Muscle layer of colon (tissue), 2 donors: ENCODE data around the gene TSC2.
"Not testable (repeated sequence)": the region's sequence is repeated elsewhere in the genome, so short reads cannot be mapped to it uniquely, and the experiment has no call there.

Experiments
- H3K27ac ChIP-seq: one replicate; pipeline ENCODE4 v1.7.0; 2013; ENCODE audit warnings: low read depth, mild to moderate bottlenecking, low read length, moderate library complexity
- H3K27me3 ChIP-seq, 2 donors: one replicate each; pipeline ENCODE4 v1.7.0; 2013; ENCODE audit warnings: low read length in 2 of 2, mild to moderate bottlenecking in 2 of 2; ENCODE audit not compliant: insufficient read depth in 2 of 2, control insufficient read depth in 1 of 2
- H3K36me3 ChIP-seq: one replicate; pipeline ENCODE4 v1.7.0; 2013; ENCODE audit warnings: mild to moderate bottlenecking, low read length; ENCODE audit not compliant: insufficient read depth
- H3K4me1 ChIP-seq: one replicate; pipeline ENCODE4 v1.7.0; 2013; ENCODE audit warnings: mild to moderate bottlenecking, low read length; ENCODE audit not compliant: insufficient read depth
- H3K4me3 ChIP-seq, 2 donors: one replicate each; pipeline ENCODE4 v1.7.0; 2013; ENCODE audit warnings: low read length in 2 of 2, low read depth in 1 of 2, mild to moderate bottlenecking in 1 of 2, moderate library complexity in 1 of 2
- H3K9ac ChIP-seq: one replicate; pipeline ENCODE4 v1.7.0; 2013; ENCODE audit warnings: low read length
- H3K9me3 ChIP-seq: one replicate; pipeline ENCODE4 v1.7.0; 2013; ENCODE audit warnings: mild to moderate bottlenecking, low read length
- donor health status: abdominal sarcoma.
- donor health status: Adenocarcinoma of cecum.

TSC2 gene

DNA sequence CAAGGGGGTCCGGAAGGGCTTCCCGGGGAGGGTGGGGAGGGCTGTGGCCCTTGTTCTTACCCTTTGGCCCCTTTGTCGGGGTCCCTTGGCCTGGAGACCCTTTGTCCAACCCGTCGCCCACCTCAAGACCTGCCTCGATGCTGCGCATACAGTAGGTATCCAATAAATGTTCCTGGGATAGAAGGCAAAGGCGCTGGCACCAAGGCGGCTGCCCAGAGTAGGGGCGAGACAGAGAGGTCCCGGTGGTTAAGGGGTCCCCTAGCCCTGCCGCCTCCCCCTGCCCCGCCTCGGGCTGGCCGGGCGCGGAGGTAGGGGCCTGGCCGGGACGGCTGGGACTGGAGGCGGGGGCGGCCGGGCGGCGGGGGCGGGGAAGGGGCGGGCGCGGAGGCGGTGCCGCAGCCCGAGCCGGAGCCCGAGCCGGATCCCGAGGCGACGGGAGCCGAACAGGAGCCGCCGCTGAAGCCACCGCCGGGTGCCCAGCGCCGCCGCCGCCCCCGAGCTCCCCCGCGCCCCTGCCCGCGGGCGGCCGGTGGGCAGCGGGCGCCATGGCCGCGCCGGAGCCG, 21.2 kb upstream of the TSC2 start, which contains the start of gene NHERF2:
Gene NHERF2, plus strand, starts transcription at position 442 of the 563 bp plus-strand sequence. Its CDS starts 104 bp downstream, at position 546.
- Histone ChIP-seq H3K4me1 (peaks cover 30% of the 10 kb centered on the region), H3K4me3 (peak within 1 kb of the TSS; percentile 54 to 57), H3K36me3 (no peaks in the 10 kb centered on the region), H3K27ac (peak within 1 kb of the TSS; percentile 61), H3K9me3 (no peaks in the 10 kb centered on the region), H3K27me3 (peaks cover 3 to 6% of the 10 kb centered on the region in 2 donors), H3K9ac (no peak within 1 kb of the TSS)

DNA sequence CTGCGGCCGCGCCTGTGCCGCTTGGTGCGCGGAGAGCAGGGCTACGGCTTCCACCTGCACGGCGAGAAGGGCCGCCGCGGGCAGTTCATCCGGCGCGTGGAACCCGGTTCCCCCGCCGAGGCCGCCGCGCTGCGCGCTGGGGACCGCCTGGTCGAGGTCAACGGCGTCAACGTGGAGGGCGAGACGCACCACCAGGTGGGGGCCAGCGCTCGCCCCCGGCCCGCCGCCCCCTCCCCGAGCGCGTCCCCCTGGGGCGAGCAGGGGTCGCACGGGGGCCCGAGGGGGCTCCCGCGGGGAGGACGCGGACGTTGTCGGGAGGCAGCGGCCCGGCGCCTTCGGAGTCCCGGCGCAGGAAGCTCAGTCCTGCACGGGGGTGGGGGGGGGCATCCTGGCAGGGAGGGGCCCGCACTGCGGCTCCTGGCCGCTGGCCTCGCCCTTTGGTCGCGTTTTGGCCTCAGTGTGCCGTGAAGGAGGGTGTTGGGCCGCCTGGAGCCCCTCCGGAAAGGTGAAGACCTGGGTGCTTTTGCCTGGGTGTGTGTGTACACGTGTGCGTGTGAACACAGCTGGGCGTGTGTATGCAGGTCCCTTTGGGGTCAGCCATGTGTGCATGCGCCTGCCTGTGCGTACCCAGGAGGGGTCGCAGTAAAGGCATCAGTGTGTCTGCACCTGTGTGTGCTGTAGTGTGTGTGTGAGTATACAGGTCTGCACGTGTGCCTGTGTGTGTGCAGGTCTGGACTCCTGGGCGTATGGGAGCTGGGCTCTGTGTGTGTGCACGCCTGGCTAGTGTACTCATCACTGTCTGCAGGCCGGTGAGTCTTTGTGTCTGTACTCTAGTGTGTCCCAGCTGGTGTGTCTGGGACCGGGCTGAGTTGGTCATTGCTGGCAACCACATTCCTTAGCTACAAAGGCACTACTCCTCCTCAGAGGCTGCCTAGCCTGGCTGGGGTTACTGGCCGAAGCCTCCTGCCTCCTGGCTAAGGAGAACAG, 20.5 kb upstream of the TSC2 start:
- H3K27me3 ChIP-seq = no peaks in the 10 kb centered on the region

DNA sequence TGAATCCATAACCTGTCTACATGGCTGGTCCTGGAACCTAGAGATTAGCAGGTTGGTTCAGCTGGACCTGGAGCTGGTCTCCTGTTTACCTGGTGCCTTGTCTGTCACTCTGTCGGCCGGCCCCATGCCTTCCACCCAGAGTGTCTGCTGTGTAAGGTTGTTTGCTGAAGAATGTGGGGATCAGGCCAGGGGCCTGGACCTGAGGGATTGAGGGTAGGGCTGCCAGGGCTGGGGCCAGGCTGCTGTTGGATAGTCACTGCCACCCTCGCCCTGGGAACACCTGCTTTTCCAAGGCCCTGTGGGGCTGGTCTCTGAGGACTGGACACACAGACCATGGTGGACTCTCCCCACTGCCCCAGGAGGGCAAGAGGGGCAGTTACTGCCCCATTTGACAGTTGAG, 19.6 kb upstream of the TSC2 start:
- no peak overlapping the region for H3K27ac ChIP-seq

More for the DNA sequence above, 20.5 kb upstream of the TSC2 start:
- H3K36me3 ChIP-seq = no peaks in the 10 kb centered on the region
- H3K9me3 ChIP-seq = no peaks in the 10 kb centered on the region
- peak overlapping the region; percentile 34 for H3K27ac ChIP-seq
- peak overlapping the region; percentile 54 to 57 for H3K4me3 ChIP-seq
- H3K4me1 ChIP-seq = peaks cover 30% of the 10 kb centered on the region
- H3K9ac ChIP-seq = no peak overlapping the region

DNA sequence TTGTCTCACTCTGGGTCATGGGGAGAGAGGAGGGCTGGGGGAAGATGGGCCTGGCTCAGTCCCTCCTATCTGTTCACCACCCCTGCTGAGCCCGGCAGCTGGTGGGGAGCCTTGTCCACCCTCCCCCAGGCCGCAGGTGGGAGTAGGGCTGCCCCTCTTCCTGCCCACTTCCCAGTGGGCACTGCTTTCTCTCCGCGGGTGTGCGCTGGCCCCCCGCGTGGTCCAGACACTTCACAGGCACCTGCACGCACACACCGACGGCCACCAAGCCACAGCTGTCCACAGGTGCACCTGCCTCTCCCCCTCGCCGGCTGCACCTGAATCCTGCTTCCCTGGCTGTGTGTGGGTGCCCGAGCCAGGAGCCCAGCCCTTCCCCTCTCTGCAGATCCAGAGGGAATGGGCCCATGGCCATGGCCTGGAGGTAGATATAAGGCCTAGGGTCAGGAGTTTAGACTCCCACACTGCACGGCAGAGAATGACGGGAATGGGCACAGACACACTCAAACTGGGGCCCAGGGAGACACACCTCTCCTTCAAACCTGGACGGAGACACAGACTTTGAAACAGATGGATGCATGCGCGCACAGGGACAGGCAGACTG, 19.1 kb upstream of the TSC2 start:
- H3K4me3 ChIP-seq = no peak overlapping the region
- no peaks in the 10 kb centered on the region for H3K9me3 ChIP-seq
- no peak overlapping the region for H3K9ac ChIP-seq
- no peaks in the 10 kb centered on the region for H3K36me3 ChIP-seq
- H3K4me1 ChIP-seq = peaks cover 29% of the 10 kb centered on the region
- H3K27ac ChIP-seq = no peak overlapping the region
- H3K27me3 ChIP-seq = no peaks in the 10 kb centered on the region

More for the DNA sequence above, 19.6 kb upstream of the TSC2 start:
- H3K36me3 ChIP-seq = no peaks in the 10 kb centered on the region
- H3K9me3 ChIP-seq = no peaks in the 10 kb centered on the region
- no peaks in the 10 kb centered on the region for H3K27me3 ChIP-seq
- H3K9ac ChIP-seq = no peak overlapping the region
- peak overlapping the region in 1 of 2 donors; percentile 54 for H3K4me3 ChIP-seq
- H3K4me1 ChIP-seq = peaks cover 28% of the 10 kb centered on the region

DNA sequence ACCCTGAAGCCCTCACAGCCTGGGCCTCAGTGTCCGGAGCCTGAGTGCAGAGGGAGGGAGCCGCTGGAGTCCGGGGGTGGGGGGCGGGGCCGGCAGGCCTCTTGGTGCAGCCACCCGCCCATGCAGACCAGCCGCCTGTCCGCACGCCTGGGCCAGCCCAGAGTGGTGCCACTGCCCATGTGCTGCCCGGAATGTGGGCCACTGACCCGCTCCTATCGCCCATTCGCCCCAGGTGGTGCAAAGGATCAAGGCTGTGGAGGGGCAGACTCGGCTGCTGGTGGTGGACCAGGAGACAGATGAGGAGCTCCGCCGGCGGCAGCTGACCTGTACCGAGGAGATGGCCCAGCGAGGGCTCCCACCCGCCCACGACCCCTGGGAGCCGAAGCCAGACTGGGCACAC, 18.4 kb upstream of the TSC2 start:
- Histone ChIP-seq H3K4me1 (peaks cover 30% of the 10 kb centered on the region), H3K36me3 (no peaks in the 10 kb centered on the region), H3K27me3 (no peaks in the 10 kb centered on the region), H3K27ac (no peak overlapping the region), H3K4me3 (no peak overlapping the region), H3K9ac (no peak overlapping the region), H3K9me3 (no peaks in the 10 kb centered on the region)

DNA sequence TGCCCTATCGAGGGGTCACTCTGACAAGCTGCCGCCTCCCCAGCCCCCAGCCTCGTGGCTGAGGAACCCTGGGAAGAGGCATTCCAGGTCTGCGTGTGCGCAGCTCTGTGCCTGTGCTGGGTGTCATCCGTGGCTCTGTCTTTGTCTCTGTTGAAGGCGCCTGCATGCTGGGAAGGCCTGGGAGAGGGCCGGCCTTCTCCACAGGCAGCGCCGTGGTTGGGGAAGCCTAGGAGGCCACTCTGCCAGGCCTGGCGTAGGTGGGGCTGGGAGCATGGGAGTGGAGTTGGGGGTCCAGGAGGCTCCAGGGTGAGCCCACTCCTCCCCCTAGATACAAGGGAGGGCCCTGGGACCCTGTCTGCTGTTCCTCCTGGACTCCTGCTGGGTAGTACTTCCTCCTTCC, 17.7 kb upstream of the TSC2 start:
- no peaks in the 10 kb centered on the region for H3K9me3 ChIP-seq
- H3K36me3 ChIP-seq = no peaks in the 10 kb centered on the region
- peaks cover 35% of the 10 kb centered on the region for H3K4me1 ChIP-seq
- no peak overlapping the region for H3K27ac ChIP-seq
- H3K27me3 ChIP-seq = no peaks in the 10 kb centered on the region
- H3K4me3 ChIP-seq = no peak overlapping the region
- H3K9ac ChIP-seq = no peak overlapping the region

DNA sequence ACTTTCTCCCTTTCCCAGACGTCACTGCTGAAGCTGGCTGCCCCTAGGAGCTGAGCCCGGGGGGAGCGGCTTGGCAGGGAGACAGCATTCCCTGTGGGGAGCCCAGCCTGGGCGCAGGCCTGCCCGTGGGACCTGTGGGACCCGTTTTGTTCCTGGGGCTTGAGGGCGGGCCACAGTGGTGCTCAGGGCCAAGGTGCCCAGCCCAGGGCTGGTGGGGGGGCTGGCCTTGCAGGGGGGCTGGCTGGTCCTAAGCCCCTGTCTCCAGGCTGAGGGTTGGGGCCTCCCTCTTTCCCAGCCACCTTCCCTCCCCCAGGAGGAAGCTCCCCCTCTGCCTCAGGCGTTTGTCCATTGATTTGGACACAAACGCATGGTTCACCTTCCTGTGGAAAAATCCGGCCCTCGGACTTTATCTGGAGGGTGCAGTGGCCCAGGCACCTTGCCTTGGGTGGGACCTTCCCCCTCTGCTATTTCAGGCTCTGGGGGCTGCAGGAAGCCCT, 16.7 kb upstream of the TSC2 start:
- no peak overlapping the region for H3K9ac ChIP-seq
- no peak overlapping the region for H3K4me3 ChIP-seq
- no peaks in the 10 kb centered on the region for H3K36me3 ChIP-seq
- no peaks in the 10 kb centered on the region for H3K27me3 ChIP-seq
- H3K9me3 ChIP-seq = no peaks in the 10 kb centered on the region
- H3K4me1 ChIP-seq = peaks cover 43% of the 10 kb centered on the region
- H3K27ac ChIP-seq = no peak overlapping the region

DNA sequence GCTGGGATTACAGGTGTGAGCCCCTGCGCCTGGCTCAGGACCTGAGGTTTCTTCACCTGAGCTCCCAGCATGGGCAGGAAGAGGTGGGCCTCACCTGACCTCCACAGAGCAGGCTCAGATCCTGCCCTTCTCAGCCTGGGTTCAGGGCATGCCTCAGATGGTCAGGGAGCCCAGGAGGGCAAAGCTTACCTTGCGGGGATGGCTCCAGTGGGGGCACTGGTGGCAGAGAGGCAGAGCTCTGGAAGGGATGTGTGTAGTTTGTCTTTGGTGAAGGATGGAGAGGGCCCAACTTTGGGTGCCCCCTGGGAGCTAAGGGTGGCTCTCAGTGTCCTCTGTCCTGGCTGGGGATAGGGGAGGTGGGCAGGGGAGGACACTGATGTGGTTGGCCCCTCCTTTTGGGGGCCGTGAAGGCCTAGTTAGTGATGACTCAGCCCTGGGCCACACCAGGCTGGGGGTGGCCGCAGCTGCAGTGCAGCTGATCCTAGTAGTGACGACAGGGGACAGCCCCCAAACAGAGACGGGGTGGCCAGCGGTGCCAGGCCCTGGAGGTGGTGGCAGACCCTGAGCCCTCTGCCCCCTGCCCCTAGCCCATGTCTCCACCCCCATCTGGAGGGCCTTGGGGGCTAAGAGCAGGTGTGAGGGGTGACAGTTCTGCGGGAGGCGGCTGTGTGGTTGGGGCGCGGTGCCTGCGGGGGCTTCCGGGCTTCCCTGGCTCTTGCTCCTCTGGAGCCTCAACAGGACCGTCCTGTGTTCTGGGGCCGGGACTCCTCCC, 15.3 kb upstream of the TSC2 start:
- Histone ChIP-seq H3K36me3 (no peaks in the 10 kb centered on the region), H3K9me3 (no peaks in the 10 kb centered on the region), H3K4me3 (no peak overlapping the region), H3K27ac (peak overlapping the region; percentile 86), H3K9ac (no peak overlapping the region), H3K27me3 (no peaks in the 10 kb centered on the region), H3K4me1 (peaks cover 51% of the 10 kb centered on the region)

DNA sequence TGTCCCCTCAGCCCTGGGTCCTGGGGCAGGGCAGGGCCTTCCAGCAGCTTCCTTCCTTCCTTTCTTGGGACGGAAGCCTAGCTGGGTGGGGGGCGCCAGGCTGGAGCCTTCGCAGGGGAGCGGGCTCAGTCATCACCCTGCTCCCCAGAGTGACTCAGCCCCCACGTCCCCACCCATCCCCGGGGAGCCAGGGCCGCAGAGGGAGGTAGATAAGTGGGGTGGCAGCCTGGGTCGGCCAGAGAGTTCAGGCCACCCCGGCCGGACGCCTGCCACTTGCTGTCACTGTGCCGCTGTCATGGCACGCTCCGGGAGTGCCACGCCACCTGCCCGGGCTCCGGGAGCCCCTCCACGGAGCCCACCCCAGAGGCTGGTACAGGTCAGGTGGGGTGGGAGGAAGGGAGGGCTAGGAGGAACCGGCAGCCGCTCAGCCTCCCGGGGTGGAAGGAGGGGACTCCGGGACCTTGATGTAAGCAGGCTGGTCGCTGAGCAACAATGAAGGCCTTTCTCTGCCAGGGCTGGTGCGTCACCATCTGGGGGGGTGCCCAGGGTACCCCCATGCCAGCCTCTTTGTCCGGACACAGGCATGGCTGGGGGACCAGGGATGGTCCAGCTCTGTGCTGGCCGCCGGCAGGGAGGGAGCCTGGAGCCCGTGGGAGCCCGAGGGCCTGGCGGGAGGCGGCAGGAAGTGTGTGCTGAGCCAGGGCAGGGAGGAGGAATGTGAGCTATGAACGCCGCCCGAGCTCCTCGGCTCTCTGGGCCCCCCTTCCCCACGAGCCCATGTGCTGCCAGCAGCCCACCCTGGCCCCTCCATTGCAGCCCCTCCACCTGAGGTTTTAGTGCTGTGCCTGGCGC, 14.5 kb upstream of the TSC2 start:
- Histone ChIP-seq H3K4me1 (peaks cover 48% of the 10 kb centered on the region), H3K36me3 (no peaks in the 10 kb centered on the region), H3K27ac (peak overlapping the region; percentile 86), H3K9ac (peak overlapping the region; percentile 61), H3K4me3 (peak overlapping the region; percentile 30 to 64), H3K9me3 (no peaks in the 10 kb centered on the region), H3K27me3 (no peaks in the 10 kb centered on the region)

DNA sequence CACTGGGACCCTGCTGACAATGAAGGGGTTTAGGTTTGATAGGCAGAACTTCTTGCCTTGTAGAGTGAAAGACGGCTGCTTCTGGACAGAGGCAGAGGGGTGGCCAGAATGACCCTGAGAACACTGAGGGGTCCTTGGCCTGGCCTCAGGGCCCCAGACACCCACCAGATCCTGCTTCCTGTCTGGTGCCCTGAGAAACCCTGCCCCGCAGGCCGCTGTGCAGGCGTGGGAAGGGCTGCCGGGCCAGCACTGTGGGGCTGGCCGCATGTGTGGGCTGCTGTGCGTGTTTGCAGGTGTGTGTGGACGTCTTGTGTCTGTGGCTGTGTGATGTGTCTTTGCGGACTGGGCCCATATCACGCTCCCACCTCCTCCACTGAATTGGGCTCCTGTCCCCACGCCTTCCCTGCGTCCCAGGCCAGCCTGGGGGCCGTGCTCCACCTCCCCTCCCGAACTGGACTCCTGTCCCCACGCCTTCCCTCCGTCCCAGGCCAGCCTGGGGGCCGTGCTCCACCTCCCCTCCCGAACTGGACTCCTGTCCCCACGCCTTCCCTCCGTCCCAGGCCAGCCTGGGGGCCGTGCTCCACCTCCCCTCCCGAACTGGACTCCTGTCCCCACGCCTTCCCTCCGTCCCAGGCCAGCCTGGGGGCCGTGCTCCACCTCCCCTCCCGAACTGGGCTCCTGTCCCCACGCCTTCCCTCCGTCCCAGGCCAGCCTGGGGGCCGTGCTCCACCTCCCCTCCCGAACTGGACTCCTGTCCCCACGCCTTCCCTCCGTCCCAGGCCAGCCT, 13.7 kb upstream of the TSC2 start:
- Histone ChIP-seq H3K27ac (peak overlapping the region; percentile 86), H3K4me1 (peaks cover 53% of the 10 kb centered on the region), H3K9ac (peak overlapping the region; percentile 61), H3K4me3 (peak overlapping the region in 1 of 2 donors; percentile 64)
- H3K36me3 ChIP-seq, H3K9me3 ChIP-seq, H3K27me3 ChIP-seq: not testable (repeated sequence)
